HK-2 (cell line): ENCODE measurements around the gene ADGRA1.

Source experiments
- DNase-seq: peaks from one replicate; pipeline ENCODE4 v3.0.0-alpha.2; 2018; ENCODE audit not compliant: unreplicated experiment

ADGRA1 gene

DNA sequence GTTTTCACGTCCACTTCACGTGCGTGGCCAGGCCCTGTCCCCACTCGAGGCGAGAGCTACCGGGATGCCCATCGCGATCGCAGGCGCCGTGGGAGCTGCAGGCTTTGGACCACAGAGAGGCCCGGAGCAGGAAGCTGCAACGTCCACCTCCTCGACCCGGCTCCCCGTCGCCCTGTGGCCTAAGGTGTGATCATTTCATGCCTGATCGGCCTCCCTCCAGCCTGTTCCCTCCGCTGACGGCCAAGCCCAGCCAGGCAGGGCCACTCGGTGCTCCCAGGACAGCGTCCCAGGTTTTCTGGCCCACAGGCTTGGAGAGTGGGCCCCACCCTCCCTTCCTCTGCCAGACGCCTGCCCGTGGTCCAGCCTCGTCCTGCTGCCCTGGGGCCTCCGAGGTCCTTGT lies 91.9 kb downstream of the ADGRA1 start:
- DNase-seq = no peak

GRCh38 chr10:133180192-133180964 lies 92.7 kb downstream of the ADGRA1 start:
- no peak for DNase-seq

DNA sequence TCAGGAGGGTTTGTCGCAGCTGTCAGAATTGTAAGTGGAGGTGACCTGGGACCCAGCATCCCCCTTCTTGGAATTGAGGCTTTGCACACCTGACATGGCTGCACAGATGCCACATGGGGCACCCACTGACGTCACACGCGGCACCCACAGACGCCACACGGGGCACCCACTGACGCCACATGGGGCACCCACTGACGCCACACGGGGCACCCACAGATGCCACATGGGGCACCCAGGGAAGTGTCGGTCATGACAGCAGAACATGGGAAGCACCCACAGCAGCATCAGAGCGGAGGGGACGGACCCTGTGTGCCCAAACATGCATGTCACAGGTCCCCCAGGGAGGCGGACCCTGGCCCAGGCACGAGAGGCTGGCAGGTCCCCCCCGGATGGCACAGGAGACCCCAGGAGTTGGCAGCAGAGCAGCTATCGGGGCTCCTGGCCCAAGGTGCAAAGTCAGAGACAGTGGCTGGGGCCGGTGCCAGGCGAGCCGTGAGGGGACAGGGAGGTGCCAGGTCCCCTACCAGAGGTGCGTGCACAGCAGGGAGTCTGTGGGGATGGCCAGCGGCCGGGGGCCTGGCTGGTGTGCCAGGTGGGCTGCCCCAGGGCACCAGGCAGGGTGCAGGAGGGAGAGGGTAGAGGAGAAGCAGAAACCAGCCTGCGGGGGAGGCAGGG lies 93.4 kb downstream of the ADGRA1 start:
- DNase-seq = no peak
